A673 (cell line): Measurements from ENCODE around the gene METTL16. TPM values are rescaled to one million over a fixed set of nuclear protein-coding genes. Genes with fewer than 3 reads are reported as not detected.

Source experiments
- BruUV-seq: library from RNA; stranded (reverse); fragments of 400-500 nt; replicated peaks from 2 replicates; lab custom pipeline; 2021; lab: Mats Ljungman, UMichigan
- CTCF ChIA-PET: fragments of 300-600 bp; sonication (Branson Sonifier 250); formaldehyde crosslinking; loops from one replicate; lab custom pipeline; 2022; ENCODE audit warnings: antibody characterized with exemption; lab: Charles Lee
- POLR2A ChIA-PET: fragments of 300-600 bp; sonication (Branson Sonifier 250); formaldehyde crosslinking; loops from one replicate; lab custom pipeline; 2022; ENCODE audit warnings: antibody characterized with exemption; ENCODE audit not compliant: low non-redundant PET; lab: Charles Lee
- DNase-seq: peaks from one replicate; pipeline ENCODE4 v3.0.0-alpha.2; 2015; ENCODE audit warnings: low spot score
- H3K27ac ChIP-seq: fragments of 200-600 bp; sonication (generic); 2 replicates; pipeline ENCODE4 v1.5.1; 2016; ENCODE audit warnings: mixed run types, low read depth, mild to moderate bottlenecking, mixed read lengths, antibody characterized with exemption, low read length; ENCODE audit not compliant: poor library complexity, severe bottlenecking
- H3K27me3 ChIP-seq: fragments of 200-600 bp; sonication (generic); replicated peaks from 2 replicates; pipeline ENCODE4 v1.6.1; 2017; ENCODE audit warnings: mixed run types, low read depth, mild to moderate bottlenecking, mixed read lengths, antibody characterized with exemption, low read length; ENCODE audit not compliant: insufficient read depth, poor library complexity
- H3K36me3 ChIP-seq: fragments of 200-600 bp; sonication (generic); 2 replicates; pipeline ENCODE4 v1.6.1; 2016; ENCODE audit warnings: mixed run types, mild to moderate bottlenecking, mixed read lengths, antibody characterized with exemption, low read length; ENCODE audit not compliant: insufficient read depth, poor library complexity, severe bottlenecking
- H3K4me1 ChIP-seq: fragments of 200-600 bp; sonication (generic); 2 replicates; pipeline ENCODE4 v1.6.1; 2017; ENCODE audit warnings: mixed run types, mild to moderate bottlenecking, mixed read lengths, antibody characterized with exemption, low read length; ENCODE audit not compliant: insufficient read depth, poor library complexity, severe bottlenecking
- H3K4me3 ChIP-seq: fragments of 200-600 bp; sonication (generic); 2 replicates; pipeline ENCODE4 v1.5.1; 2016; ENCODE audit warnings: low read depth, mixed run types, mild to moderate bottlenecking, mixed read lengths, low read length; ENCODE audit not compliant: poor library complexity, severe bottlenecking
- H3K9me3 ChIP-seq: fragments of 200-600 bp; sonication (generic); 2 replicates; pipeline ENCODE4 v1.6.1; 2016; ENCODE audit warnings: mixed run types, low read depth, mild to moderate bottlenecking, mixed read lengths, antibody characterized with exemption, low read length; ENCODE audit not compliant: poor library complexity, severe bottlenecking
- CTCF ChIP-seq: fragments of 300-800, 200-600 bp; sonication (generic); conservative IDR thresholded peaks from 2 replicates; pipeline ENCODE4 v1.5.1; 2017; ENCODE audit warnings: low read depth, mild to moderate bottlenecking, antibody characterized with exemption, low read length, moderate library complexity, mixed read lengths
- EZH2 ChIP-seq: fragments of 200-600 bp; sonication (generic); IDR thresholded peaks from 2 replicates; pipeline ENCODE4 v1.6.1; 2017; ENCODE audit warnings: borderline replicate concordance, low read depth, mild to moderate bottlenecking, mixed read lengths, antibody characterized with exemption, low read length; ENCODE audit not compliant: poor library complexity, severe bottlenecking
- intact Hi-C: fragments of 100-400 bp; cut with micrococcal nuclease; formaldehyde crosslinking; loops from one replicate; pipeline ENCODE4 v1.10.0; 2022; ENCODE audit not compliant: unreplicated experiment
- total RNA-seq: library from RNA; stranded (reverse); gene quantifications from 2 replicates; pipeline ENCODE4 v1.2.3, GENCODE V29; 2021

Gene METTL16
- total RNA-seq, 1 experiment from 2014 or later: 50.8 TPM

GRCh38 chr17:2478458-2478857 lies 33.2 kb downstream of the METTL16 start:
- Histone ChIP-seq H3K36me3 (peaks cover 24% of the 10 kb centered on the region), H3K4me1 (peaks cover 11% of the 10 kb centered on the region), H3K27ac (no peak overlapping the region), H3K27me3 (no peaks in the 10 kb centered on the region), H3K4me3 (no peak overlapping the region), H3K9me3 (no peaks in the 10 kb centered on the region)
- ChIA-PET POLR2A (no interaction called here), CTCF (no interaction called here)
- TF ChIP-seq EZH2: no peak
- no peak for TF ChIP-seq CTCF
- BruUV-seq: no TSS peak
- no peak for DNase-seq
- intact Hi-C loops: no loop called here

GRCh38 chr17:2475056-2475455 lies 36.6 kb downstream of the METTL16 start:
- H3K9me3 ChIP-seq: no peaks in the 10 kb centered on the region
- POLR2A ChIA-PET: no interaction called here
- no TSS peak for BruUV-seq

DNA sequence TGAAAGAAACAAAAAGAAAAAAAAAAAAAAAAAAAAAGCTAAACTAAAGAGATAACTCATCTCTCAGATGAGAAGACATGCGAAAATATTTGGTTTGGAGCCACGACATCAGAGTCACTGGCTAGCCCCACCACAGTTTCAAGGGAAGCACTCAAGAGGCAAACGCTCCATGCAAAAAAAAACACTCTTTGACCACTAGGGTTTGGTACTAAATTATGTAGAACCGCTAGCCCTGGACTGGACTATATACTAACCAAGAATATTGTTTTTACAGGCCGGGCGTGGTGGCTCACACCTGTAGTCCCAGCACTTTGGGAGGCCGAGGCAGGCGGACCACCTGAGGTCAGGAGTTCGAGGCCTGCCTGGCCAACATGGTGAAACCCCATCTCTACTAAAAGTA lies 37.3 kb downstream of the METTL16 start:
- Histone ChIP-seq H3K4me3 (no peak overlapping the region), H3K36me3 (peaks cover 40% of the 10 kb centered on the region), H3K27me3 (no peaks in the 10 kb centered on the region), H3K9me3 (no peaks in the 10 kb centered on the region), H3K4me1 (no peaks in the 10 kb centered on the region), H3K27ac (no peak overlapping the region)
- ChIA-PET CTCF (no interaction called here), POLR2A (no interaction called here)
- no TSS peak for BruUV-seq
- DNase-seq: no peak
- intact Hi-C loops: no loop called here
- TF ChIP-seq CTCF: no peak
- no peak for TF ChIP-seq EZH2

More at GRCh38 chr17:2475056-2475455, 36.6 kb downstream of the METTL16 start:
- no peaks in the 10 kb centered on the region for H3K4me1 ChIP-seq
- TF ChIP-seq EZH2: no peak
- no peak overlapping the region for H3K4me3 ChIP-seq
- H3K27ac ChIP-seq: no peak overlapping the region
- intact Hi-C loops: no loop called here
- no peaks in the 10 kb centered on the region for H3K27me3 ChIP-seq
- no peak for DNase-seq
- CTCF ChIA-PET: no interaction called here
- peaks cover 38% of the 10 kb centered on the region for H3K36me3 ChIP-seq

DNA sequence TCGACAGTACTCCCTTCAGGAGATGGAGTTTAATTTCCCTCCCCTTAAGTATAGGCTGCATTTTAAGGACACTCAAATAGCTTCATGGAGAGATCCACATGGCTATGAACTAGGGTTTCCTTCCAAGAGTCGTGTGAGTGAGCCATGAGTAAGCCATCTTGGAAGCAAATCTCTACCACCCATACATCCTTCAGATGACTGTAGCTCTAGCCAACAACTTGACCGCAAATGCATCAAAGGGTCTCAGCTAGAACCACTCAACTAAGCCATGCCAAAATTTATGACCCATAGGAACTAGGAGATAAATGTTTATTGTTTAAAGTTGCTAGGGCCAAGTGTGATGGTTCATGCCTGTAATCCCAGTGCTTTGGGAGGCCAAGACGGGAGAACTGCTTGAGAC lies 43.4 kb downstream of the METTL16 start:
- H3K27ac ChIP-seq: no peak overlapping the region
- no peaks in the 10 kb centered on the region for H3K9me3 ChIP-seq
- H3K27me3 ChIP-seq: no peaks in the 10 kb centered on the region
- TF ChIP-seq CTCF (no peak), EZH2 (no peak)
- no peak for DNase-seq
- POLR2A ChIA-PET: interaction anchor here (0.6 kb wide), 1 partner anchor 48 kb away, joined by 4 read pairs; no protein-coding TSS in a partner anchor
- intact Hi-C loops: no loop called here
- BruUV-seq: no TSS peak
- no peak overlapping the region for H3K4me3 ChIP-seq
- no peaks in the 10 kb centered on the region for H3K4me1 ChIP-seq
- CTCF ChIA-PET: no interaction called here
- H3K36me3 ChIP-seq: peaks cover 42% of the 10 kb centered on the region
